Effector memory CD8-positive, alpha-beta T cell (primary cell): Measurements from ENCODE around the gene SIGLEC9.

Experiments used
- ATAC-seq: fragments of 150-1000 bp; cut with Tn5 transposase; replicated peaks from 2 replicates; pipeline ENCODE4 v1.10.0; 2021; ENCODE audit warnings: mild to moderate bottlenecking, moderate library complexity
- DNase-seq, 3 experiments: peaks; one replicate each; pipeline ENCODE4 v3.0.0; 2021
- H3K27ac Mint-ChIP-seq, 2 donors: one replicate each; pipeline ENCODE4 v1.8.0; 2022; ENCODE audit warnings: mild to moderate bottlenecking in 2 of 2, mixed read lengths in 2 of 2, moderate library complexity in 2 of 2
- H3K27me3 Mint-ChIP-seq, 2 donors: one replicate each; pipeline ENCODE4 v1.8.0; 2022; ENCODE audit warnings: mixed read lengths in 2 of 2
- H3K36me3 Mint-ChIP-seq: one replicate; pipeline ENCODE4 v1.8.0; 2022; ENCODE audit warnings: mild to moderate bottlenecking, moderate library complexity, mixed read lengths; ENCODE audit not compliant: insufficient read depth
- H3K4me1 Mint-ChIP-seq, 2 donors: one replicate each; pipeline ENCODE4 v1.8.0; 2022; ENCODE audit warnings: low read depth in 2 of 2, mixed read lengths in 2 of 2
- H3K4me3 Mint-ChIP-seq, 2 donors: one replicate each; pipeline ENCODE4 v1.8.0; 2022; ENCODE audit warnings: mild to moderate bottlenecking in 2 of 2, mixed read lengths in 2 of 2, moderate library complexity in 2 of 2
- H3K9me3 Mint-ChIP-seq, 2 donors: one replicate each; pipeline ENCODE4 v1.8.0; 2022; ENCODE audit warnings: mixed read lengths in 2 of 2
- total RNA-seq, 9 experiments: gene quantifications; one replicate each; lab custom pipeline; 2026; lab: John Stamatoyannopoulos, UW

SIGLEC9 gene
- 0.13 to 8.1 (median 1.4) reads per million in 9 experiments for total RNA-seq

GRCh38 chr19:51124729-51125128 lies at the start of gene SIGLEC9:
SIGLEC9 (plus strand) TSS chr19:51124906; CDS start chr19:51124975, 69 bp downstream.
- peaks cover 69 to 70% of the 10 kb centered on the region in 2 donors for H3K4me1 Mint-ChIP-seq
- ATAC-seq, result no peak

GRCh38 chr19:51075998-51076397 lies 48.7 kb upstream of the SIGLEC9 start:
- Mint-ChIP-seq H3K36me3 (no peaks in the 10 kb centered on the region), H3K4me1 (no peaks in the 10 kb centered on the region), H3K27ac (no peak overlapping the region), H3K4me3 (no peak overlapping the region), H3K9me3 (peaks cover 0 to 5% of the 10 kb centered on the region in 2 donors), H3K27me3 (peaks cover 9 to 15% of the 10 kb centered on the region in 2 donors)
- DNase-seq, result no peak
- ATAC-seq, result no peak

More at GRCh38 chr19:51124729-51125128, at the start of gene SIGLEC9:
- Mint-ChIP-seq H3K27me3 (no peaks in the 10 kb centered on the region), H3K9me3 (no peaks in the 10 kb centered on the region), H3K27ac (peak within 1 kb of the TSS; percentile 87 to 93), H3K36me3 (peaks cover 14% of the 10 kb centered on the region), H3K4me3 (peak within 1 kb of the TSS; percentile 81 to 86)
- no peak for DNase-seq

GRCh38 chr19:51076631-51077213 lies 48.0 kb upstream of the SIGLEC9 start:
- Mint-ChIP-seq H3K4me3 (no peak overlapping the region), H3K9me3 (peaks cover 0 to 5% of the 10 kb centered on the region in 2 donors), H3K27me3 (peaks cover 12 to 18% of the 10 kb centered on the region in 2 donors), H3K4me1 (no peaks in the 10 kb centered on the region), H3K36me3 (no peaks in the 10 kb centered on the region), H3K27ac (no peak overlapping the region)
- no peak for DNase-seq
- ATAC-seq, result no peak

GRCh38 chr19:51078104-51078503 lies 46.6 kb upstream of the SIGLEC9 start:
- no peak overlapping the region for H3K4me3 Mint-ChIP-seq
- H3K27ac Mint-ChIP-seq, result no peak overlapping the region
- H3K27me3 Mint-ChIP-seq, result peaks cover 26 to 30% of the 10 kb centered on the region in 2 donors
- H3K9me3 Mint-ChIP-seq, result peaks cover 0 to 5% of the 10 kb centered on the region in 2 donors
- ATAC-seq (no peak), DNase-seq (no peak)
- no peaks in the 10 kb centered on the region for H3K36me3 Mint-ChIP-seq
- peaks cover 0 to 1% of the 10 kb centered on the region in 2 donors for H3K4me1 Mint-ChIP-seq

- no peak overlapping the region for H3K4me3 Mint-ChIP-seq
These were observed 46.0 kb upstream of the SIGLEC9 start for GRCh38 chr19:51078731-51079130.

GRCh38 chr19:51079481-51080110 lies 45.1 kb upstream of the SIGLEC9 start:
- no peak overlapping the region for H3K4me3 Mint-ChIP-seq
- no peak for DNase-seq
- no peak overlapping the region for H3K27ac Mint-ChIP-seq
- peaks cover 0 to 1% of the 10 kb centered on the region in 2 donors for H3K4me1 Mint-ChIP-seq
- H3K27me3 Mint-ChIP-seq, result peaks cover 33 to 40% of the 10 kb centered on the region in 2 donors
- no peaks in the 10 kb centered on the region for H3K36me3 Mint-ChIP-seq
- ATAC-seq, result no peak
- no peaks in the 10 kb centered on the region for H3K9me3 Mint-ChIP-seq

More at GRCh38 chr19:51078731-51079130, 46.0 kb upstream of the SIGLEC9 start:
- DNase-seq (no peak), ATAC-seq (no peak)
- Mint-ChIP-seq H3K4me1 (peaks cover 0 to 1% of the 10 kb centered on the region in 2 donors), H3K27me3 (peaks cover 32 to 35% of the 10 kb centered on the region in 2 donors), H3K9me3 (peaks cover 0 to 5% of the 10 kb centered on the region in 2 donors), H3K27ac (no peak overlapping the region), H3K36me3 (no peaks in the 10 kb centered on the region)

GRCh38 chr19:51081476-51081875 lies 43.2 kb upstream of the SIGLEC9 start:
- Mint-ChIP-seq H3K4me1 (peaks cover 0 to 1% of the 10 kb centered on the region in 2 donors), H3K27me3 (peaks cover 28 to 33% of the 10 kb centered on the region in 2 donors), H3K36me3 (peaks cover 4% of the 10 kb centered on the region), H3K4me3 (no peak overlapping the region), H3K9me3 (no peaks in the 10 kb centered on the region), H3K27ac (no peak overlapping the region)
- ATAC-seq (no peak), DNase-seq (no peak)

- DNase-seq (no peak), ATAC-seq (no peak)
- Mint-ChIP-seq H3K36me3 (peaks cover 4% of the 10 kb centered on the region), H3K27me3 (peaks cover 26 to 33% of the 10 kb centered on the region in 2 donors), H3K27ac (no peak within 1 kb of the TSS), H3K4me3 (no peak within 1 kb of the TSS), H3K9me3 (no peaks in the 10 kb centered on the region), H3K4me1 (peaks cover 0 to 1% of the 10 kb centered on the region in 2 donors)
These were observed 42.1 kb upstream of the SIGLEC9 start, which contains the start of gene KLK14 for GRCh38 chr19:51082611-51083010. KLK14 (minus strand) TSS chr19:51082887; CDS start chr19:51082614, 273 bp downstream.

- Mint-ChIP-seq H3K9me3 (no peaks in the 10 kb centered on the region), H3K4me1 (peaks cover 0 to 1% of the 10 kb centered on the region in 2 donors), H3K36me3 (peaks cover 4% of the 10 kb centered on the region), H3K27ac (no peak overlapping the region), H3K4me3 (no peak overlapping the region), H3K27me3 (peaks cover 26 to 33% of the 10 kb centered on the region in 2 donors)
- no peak for ATAC-seq
- no peak for DNase-seq
These were observed 41.5 kb upstream of the SIGLEC9 start for GRCh38 chr19:51083181-51083580.

- H3K4me3 Mint-ChIP-seq, result no peak overlapping the region
- peaks cover 26 to 33% of the 10 kb centered on the region in 2 donors for H3K27me3 Mint-ChIP-seq
- no peaks in the 10 kb centered on the region for H3K9me3 Mint-ChIP-seq
- peaks cover 4% of the 10 kb centered on the region for H3K36me3 Mint-ChIP-seq
- no peak for ATAC-seq
- H3K4me1 Mint-ChIP-seq, result peaks cover 0 to 1% of the 10 kb centered on the region in 2 donors
- H3K27ac Mint-ChIP-seq, result no peak overlapping the region
- DNase-seq, result no peak
These were observed 40.9 kb upstream of the SIGLEC9 start for GRCh38 chr19:51083783-51084182.

GRCh38 chr19:51084505-51084904 lies 40.2 kb upstream of the SIGLEC9 start:
- Mint-ChIP-seq H3K4me1 (peaks cover 0 to 1% of the 10 kb centered on the region in 2 donors), H3K36me3 (peaks cover 4% of the 10 kb centered on the region), H3K4me3 (no peak overlapping the region), H3K27me3 (peaks cover 26 to 33% of the 10 kb centered on the region in 2 donors), H3K27ac (no peak overlapping the region), H3K9me3 (no peaks in the 10 kb centered on the region)
- DNase-seq (no peak), ATAC-seq (no peak)

GRCh38 chr19:51086153-51086850 lies 38.4 kb upstream of the SIGLEC9 start:
- Mint-ChIP-seq H3K9me3 (no peaks in the 10 kb centered on the region), H3K36me3 (peaks cover 4% of the 10 kb centered on the region), H3K4me1 (peaks cover 0 to 3% of the 10 kb centered on the region in 2 donors), H3K4me3 (no peak overlapping the region), H3K27ac (peak overlapping the region in 1 of 2 donors; percentile 11), H3K27me3 (peaks cover 26 to 33% of the 10 kb centered on the region in 2 donors)
- ATAC-seq, result no peak
- DNase-seq, result no peak

GRCh38 chr19:51089786-51090185 lies 34.9 kb upstream of the SIGLEC9 start:
- H3K36me3 Mint-ChIP-seq, result peaks cover 4% of the 10 kb centered on the region
- H3K4me1 Mint-ChIP-seq, result peaks cover 2 to 9% of the 10 kb centered on the region in 2 donors
- no peaks in the 10 kb centered on the region for H3K27me3 Mint-ChIP-seq
- DNase-seq, result no peak
- peak overlapping the region in 1 of 2 donors; percentile 13 for H3K27ac Mint-ChIP-seq
- ATAC-seq, result no peak
- H3K9me3 Mint-ChIP-seq, result no peaks in the 10 kb centered on the region
- H3K4me3 Mint-ChIP-seq, result no peak overlapping the region
